ENCODE results near the gene KCNG2. TPM values are rescaled to one million over a fixed set of nuclear protein-coding genes. Genes with fewer than 3 reads are reported as not detected.

KCNG2 gene
- total RNA-seq, 2 experiments from 2014 or later = not detected

GRCh38 chr18:79805211-79805887 is 7.6 kb downstream of the KCNG2 start:
- ChIA-PET CTCF (no interaction called here), POLR2A (no interaction called here)
- H3K4me1 Mint-ChIP-seq (ENCODE audit: low read depth) = peaks cover 10% of the 10 kb centered on the region
- peaks cover 6% of the 10 kb centered on the region for H3K27me3 Mint-ChIP-seq
- ATAC-seq (ENCODE audit: poor library complexity) (no peak), DNase-seq (no peak)
- no peaks in the 10 kb centered on the region for H3K36me3 ChIP-seq (ENCODE audit: insufficient read depth, low read length)
- intact Hi-C loops (cut with DNase I, micrococcal nuclease) = no loop called here
- H3K27ac ChIP-seq (ENCODE audit: low read depth in 1 of 2, low read length in 2 of 2) = no peak overlapping the region
- H3K4me3 ChIP-seq (ENCODE audit: low read length) = no peak overlapping the region
- no peak for TF ChIP-seq CTCF (IDR thresholded peaks at IDR 0.05)
- H3K9me3 ChIP-seq (ENCODE audit: control insufficient read depth in 1 of 2, insufficient read depth in 1 of 2, low read length in 2 of 2) = peaks cover 0 to 12% of the 10 kb centered on the region in 2 experiments
- no peak overlapping the region for H3K4me3 Mint-ChIP-seq
- H3K4me1 ChIP-seq (ENCODE audit: insufficient read depth, low read length) = peaks cover 4% of the 10 kb centered on the region
- peaks cover 3 to 4% of the 10 kb centered on the region in 2 experiments for H3K27me3 ChIP-seq (ENCODE audit: control insufficient read depth in 1 of 2, insufficient read depth in 2 of 2, low read length in 2 of 2)
- H3K9me3 Mint-ChIP-seq = no peaks in the 10 kb centered on the region
- H3K36me3 Mint-ChIP-seq (ENCODE audit: low read depth) = no peaks in the 10 kb centered on the region
- no peak overlapping the region for H3K27ac Mint-ChIP-seq

DNA sequence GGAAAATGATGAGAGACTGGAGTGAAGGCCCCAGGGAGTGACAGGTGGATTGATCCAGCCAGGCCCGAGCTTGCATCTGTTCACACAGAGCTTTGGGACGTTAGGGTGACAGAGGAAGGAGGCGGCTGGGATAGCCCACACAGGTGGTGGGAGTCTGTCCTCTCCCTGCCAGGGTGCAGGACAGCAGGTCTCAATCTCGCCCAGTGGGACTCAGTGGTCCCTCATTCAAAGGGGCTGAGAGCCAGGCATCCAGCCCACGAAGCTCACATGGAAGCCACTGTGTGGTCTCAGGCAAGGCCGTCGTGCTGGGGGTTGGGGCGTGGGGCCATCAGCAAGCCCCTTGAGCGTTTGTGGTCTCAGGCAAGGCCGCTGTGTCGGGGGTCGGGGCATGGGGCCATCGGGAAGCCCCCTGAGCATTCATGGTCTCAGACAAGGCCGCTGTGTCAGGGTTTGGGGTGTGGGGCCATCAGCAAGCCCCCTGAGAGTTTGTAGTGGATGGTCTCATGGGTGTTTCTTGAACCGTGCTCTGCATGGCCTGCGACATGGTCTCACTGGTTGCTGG is 8.3 kb downstream of the KCNG2 start:
- Mint-ChIP-seq H3K4me3 (no peak overlapping the region), H3K27me3 (peaks cover 7% of the 10 kb centered on the region), H3K4me1 (ENCODE audit: low read depth) (peaks cover 10% of the 10 kb centered on the region), H3K36me3 (ENCODE audit: low read depth) (no peaks in the 10 kb centered on the region), H3K27ac (no peak overlapping the region), H3K9me3 (no peaks in the 10 kb centered on the region)
- Histone ChIP-seq H3K4me3 (ENCODE audit: low read length) (no peak overlapping the region), H3K9me3 (ENCODE audit: control insufficient read depth in 1 of 2, insufficient read depth in 1 of 2, low read length in 2 of 2) (peaks cover 0 to 8% of the 10 kb centered on the region in 2 experiments), H3K36me3 (ENCODE audit: insufficient read depth, low read length) (no peaks in the 10 kb centered on the region), H3K27ac (ENCODE audit: low read depth in 1 of 2, low read length in 2 of 2) (no peak overlapping the region), H3K27me3 (ENCODE audit: control insufficient read depth in 1 of 2, insufficient read depth in 2 of 2, low read length in 2 of 2) (no peaks in the 10 kb centered on the region), H3K4me1 (ENCODE audit: insufficient read depth, low read length) (peaks cover 4% of the 10 kb centered on the region)
- ChIA-PET CTCF (no interaction called here), POLR2A (no interaction called here)
- intact Hi-C loops (cut with DNase I, micrococcal nuclease) = no loop called here
- DNase-seq = no peak
- ATAC-seq (ENCODE audit: poor library complexity) = no peak
- TF ChIP-seq CTCF (IDR thresholded peaks at IDR 0.05) = no peak

- no peak for TF ChIP-seq CTCF (IDR thresholded peaks at IDR 0.05)
Observed at GRCh38 chr18:79806976-79807841, 9.5 kb downstream of the KCNG2 start.

More at GRCh38 chr18:79806976-79807841, 9.5 kb downstream of the KCNG2 start:
- H3K4me1 ChIP-seq (ENCODE audit: insufficient read depth, low read length) = peaks cover 4% of the 10 kb centered on the region
- Mint-ChIP-seq H3K36me3 (ENCODE audit: low read depth) (no peaks in the 10 kb centered on the region), H3K27ac (no peak overlapping the region), H3K9me3 (no peaks in the 10 kb centered on the region), H3K27me3 (peaks cover 8% of the 10 kb centered on the region), H3K4me3 (no peak overlapping the region), H3K4me1 (ENCODE audit: low read depth) (peaks cover 10% of the 10 kb centered on the region)
- H3K9me3 ChIP-seq (ENCODE audit: control insufficient read depth in 1 of 2, insufficient read depth in 1 of 2, low read length in 2 of 2) = peaks cover 0 to 8% of the 10 kb centered on the region in 2 experiments
- intact Hi-C loops (cut with DNase I, micrococcal nuclease) = no loop called here
- H3K27ac ChIP-seq (ENCODE audit: low read depth in 1 of 2, low read length in 2 of 2) = no peak overlapping the region
- DNase-seq (no peak), ATAC-seq (ENCODE audit: poor library complexity) (no peak)
- no peak overlapping the region for H3K4me3 ChIP-seq (ENCODE audit: low read length)
- no peaks in the 10 kb centered on the region for H3K36me3 ChIP-seq (ENCODE audit: insufficient read depth, low read length)
- H3K27me3 ChIP-seq (ENCODE audit: control insufficient read depth in 1 of 2, insufficient read depth in 2 of 2, low read length in 2 of 2) = no peaks in the 10 kb centered on the region
- CTCF ChIA-PET = no interaction called here
- POLR2A ChIA-PET = no interaction called here

Data from CD4-positive, alpha-beta T cell (primary cell).